Measurements from ENCODE around the gene TAS2R40. TPM values are rescaled to one million over a fixed set of nuclear protein-coding genes. Genes with fewer than 3 reads are reported as not detected.

TAS2R40 gene
- total RNA-seq, 2 donors from 2014 or later = not detected

DNA sequence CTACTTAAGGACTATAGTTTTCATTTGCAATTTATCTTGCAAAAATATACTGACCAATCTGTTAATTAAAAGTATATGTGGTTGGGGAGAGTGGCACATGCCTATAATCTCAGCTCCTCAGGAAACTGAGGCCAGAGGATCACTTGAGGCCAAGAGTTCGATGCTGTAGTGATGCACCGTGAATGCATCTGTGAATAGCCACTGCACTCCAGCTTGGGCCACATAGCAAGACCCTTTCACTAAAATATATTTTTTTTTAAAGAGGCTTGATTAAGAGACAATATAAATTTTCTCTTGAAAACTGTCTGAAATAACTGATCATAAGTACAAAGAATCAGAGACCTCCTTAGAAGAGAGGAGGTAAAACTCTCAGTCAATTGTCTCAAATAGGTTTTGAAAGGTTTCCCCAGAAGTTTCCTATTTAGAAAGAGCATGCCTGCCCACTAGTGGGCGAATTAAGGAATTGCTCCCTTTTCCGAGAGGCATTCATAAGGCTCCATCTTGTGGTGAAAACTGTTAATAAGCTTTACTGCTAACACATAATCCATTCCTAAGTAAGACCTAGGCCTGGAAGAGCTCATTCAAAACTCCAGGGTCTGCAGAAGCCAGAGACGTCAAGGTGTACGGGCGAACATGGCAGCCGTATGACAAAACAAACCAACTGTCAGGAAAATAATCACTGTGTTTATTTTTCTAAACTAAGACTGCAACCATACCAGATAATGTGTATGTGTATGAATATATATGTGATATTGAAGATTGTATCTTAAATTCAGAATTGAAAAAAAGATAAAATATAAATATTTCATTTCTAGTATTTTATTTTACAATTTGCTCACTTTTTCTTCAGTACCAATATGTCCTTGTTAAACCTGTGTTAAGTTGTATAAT is 6.8 kb upstream of the TAS2R40 start:
- no peak overlapping the region for H3K4me3 ChIP-seq
- H3K27me3 ChIP-seq = no peaks in the 10 kb centered on the region
- 13 to 16% methylated on average over 8 of the region's 8 CpGs for WGBS, 2 donors
- no peak overlapping the region for H3K27ac ChIP-seq
- H3K9me3 ChIP-seq = no peaks in the 10 kb centered on the region
- peak; percentile 96 to 100 (median 100) for TF ChIP-seq CTCF (IDR thresholded peaks at IDR 0.05)
- TF ChIP-seq POLR2A (IDR thresholded peaks at IDR 0.05) = no peak
- no peaks in the 10 kb centered on the region for H3K36me3 ChIP-seq (replicated peaks in 1 of 2; ENCODE audit: insufficient read depth in 1 of 2, low read depth in 2 of 2)
- intact Hi-C loops (cut with DNase I) = loop anchor here (5.0 kb wide), 1 partner anchor 208 kb away; no protein-coding TSS in a partner anchor
- peak; percentile 66 to 76 (median 74) for DNase-seq
- ATAC-seq = peak; percentile 94
- H3K4me1 ChIP-seq = no peaks in the 10 kb centered on the region

GRCh38 chr7:143216151-143216550 is 5.7 kb upstream of the TAS2R40 start:
- DNase-seq (no peak), ATAC-seq (no peak)
- no peaks in the 10 kb centered on the region for H3K4me1 ChIP-seq
- no peaks in the 10 kb centered on the region for H3K27me3 ChIP-seq
- H3K9me3 ChIP-seq = no peaks in the 10 kb centered on the region
- H3K27ac ChIP-seq = no peak overlapping the region
- intact Hi-C loops (cut with DNase I) = no loop called here
- no peak overlapping the region for H3K4me3 ChIP-seq
- no peak for TF ChIP-seq CTCF (IDR thresholded peaks at IDR 0.05)
- H3K36me3 ChIP-seq (replicated peaks in 1 of 2; ENCODE audit: insufficient read depth in 1 of 2, low read depth in 2 of 2) = no peaks in the 10 kb centered on the region
- 76 to 78% methylated on average over 6 of the region's 6 CpGs for whole genome bisulfite sequencing, 2 donors

DNA sequence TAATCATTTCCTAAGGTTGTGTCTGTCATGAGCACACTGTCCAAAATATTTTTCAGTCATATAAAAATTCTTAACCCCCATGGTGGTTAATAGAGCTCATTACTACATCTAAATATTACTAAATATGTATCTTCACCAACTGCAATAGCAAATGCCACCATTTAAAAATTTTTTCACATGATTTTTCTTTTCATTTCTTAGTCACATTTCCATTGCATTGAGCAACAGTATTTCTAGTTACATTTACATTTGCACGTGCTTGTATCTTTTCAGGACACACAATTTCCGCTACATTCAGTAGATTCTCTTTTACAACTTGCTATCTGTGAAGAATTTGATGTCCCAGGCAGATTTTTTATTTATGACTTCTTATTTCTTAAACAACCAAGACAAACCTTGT is 5.2 kb upstream of the TAS2R40 start:
- H3K36me3 ChIP-seq (replicated peaks in 1 of 2; ENCODE audit: insufficient read depth in 1 of 2, low read depth in 2 of 2) = no peaks in the 10 kb centered on the region
- DNase-seq = no peak
- no peak overlapping the region for H3K27ac ChIP-seq
- no peak for ATAC-seq
- WGBS, 2 donors = 79 to 80% methylated on average over 2 of the region's 2 CpGs
- TF ChIP-seq CTCF (IDR thresholded peaks at IDR 0.05) (no peak), POLR2A (IDR thresholded peaks at IDR 0.05) (no peak)
- intact Hi-C loops (cut with DNase I) = no loop called here
- no peak overlapping the region for H3K4me3 ChIP-seq
- H3K9me3 ChIP-seq = no peaks in the 10 kb centered on the region
- H3K27me3 ChIP-seq = no peaks in the 10 kb centered on the region
- H3K4me1 ChIP-seq = no peaks in the 10 kb centered on the region

DNA sequence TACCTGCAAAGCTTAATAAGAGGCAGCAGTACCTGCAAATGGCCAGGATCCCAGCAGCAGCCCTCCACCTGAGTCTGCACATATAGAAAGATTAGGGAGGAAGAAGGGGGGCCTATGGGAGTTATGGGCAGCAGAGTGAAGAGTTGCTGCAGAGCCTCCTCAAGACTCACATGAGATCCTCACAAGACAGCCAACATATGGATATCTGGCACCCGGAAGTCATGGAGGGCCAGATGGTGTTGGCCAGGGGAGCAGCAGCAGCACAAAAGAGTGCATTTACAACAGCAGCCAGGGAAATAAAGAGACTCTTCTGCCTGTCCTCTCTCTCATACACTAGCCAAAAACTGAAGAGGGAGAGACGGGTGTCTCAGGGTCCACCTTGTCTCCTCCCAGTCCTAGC is 4.0 kb upstream of the TAS2R40 start:
- no peak for TF ChIP-seq POLR2A (IDR thresholded peaks at IDR 0.05)
- TF ChIP-seq CTCF (IDR thresholded peaks at IDR 0.05) = no peak
- Histone ChIP-seq H3K27ac (no peak overlapping the region), H3K27me3 (no peaks in the 10 kb centered on the region), H3K4me3 (no peak overlapping the region), H3K36me3 (replicated peaks in 1 of 2; ENCODE audit: insufficient read depth in 1 of 2, low read depth in 2 of 2) (no peaks in the 10 kb centered on the region), H3K4me1 (no peaks in the 10 kb centered on the region), H3K9me3 (no peaks in the 10 kb centered on the region)
- DNase-seq (no peak), ATAC-seq (no peak)
- WGBS, 2 donors = 79 to 83% methylated on average over 2 of the region's 2 CpGs
- intact Hi-C loops (cut with DNase I) = no loop called here

- no peak overlapping the region for H3K27ac ChIP-seq
- H3K4me3 ChIP-seq = no peak overlapping the region
- H3K27me3 ChIP-seq = no peaks in the 10 kb centered on the region
- H3K9me3 ChIP-seq = no peaks in the 10 kb centered on the region
- H3K4me1 ChIP-seq = no peaks in the 10 kb centered on the region
- TF ChIP-seq CTCF (IDR thresholded peaks at IDR 0.05) = no peak
- ATAC-seq = no peak
- 57 to 63% methylated on average over 2 of the region's 2 CpGs for WGBS, 2 donors
- intact Hi-C loops (cut with DNase I) = no loop called here
- no peak for DNase-seq
- no peaks in the 10 kb centered on the region for H3K36me3 ChIP-seq (replicated peaks in 1 of 2; ENCODE audit: insufficient read depth in 1 of 2, low read depth in 2 of 2)
Measured at GRCh38 chr7:143221286-143221685, 551 bp upstream of the TAS2R40 start.

Measured in body of pancreas (tissue), 4 donors.